ENCODE data around the gene MROH2B.
"Not testable (repeated sequence)": the region's sequence is repeated elsewhere in the genome, so short reads cannot be mapped to it uniquely, and the experiment has no call there.

Gene MROH2B

GRCh38 chr5:41032973-41033372 is 38.2 kb downstream of the MROH2B start:
- in situ Hi-C loops (cut with MboI; ENCODE audit: low sequenced_read_pairs) = no loop called here

DNA sequence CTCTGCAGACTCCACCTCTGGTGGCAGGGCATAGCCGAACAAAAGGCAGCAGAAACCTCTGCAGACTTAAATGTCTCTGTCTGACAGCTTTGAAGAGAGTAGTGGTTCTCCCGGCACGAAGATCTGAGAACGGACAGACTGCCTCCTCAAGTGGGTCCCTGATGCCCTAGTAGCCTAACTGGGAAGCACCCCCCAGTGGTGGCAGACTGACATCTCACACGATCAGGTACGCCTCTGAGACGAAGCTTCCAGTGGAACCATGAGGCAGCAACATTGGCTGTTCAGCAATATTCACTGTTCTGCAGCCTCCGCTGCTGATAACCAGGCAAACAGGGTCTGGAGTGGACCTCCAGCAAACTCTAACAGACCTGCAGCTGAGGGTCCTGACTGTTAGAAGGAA is 48.5 kb downstream of the MROH2B start:
- in situ Hi-C loops (cut with MboI; ENCODE audit: low sequenced_read_pairs) = not testable (repeated sequence)

DNA sequence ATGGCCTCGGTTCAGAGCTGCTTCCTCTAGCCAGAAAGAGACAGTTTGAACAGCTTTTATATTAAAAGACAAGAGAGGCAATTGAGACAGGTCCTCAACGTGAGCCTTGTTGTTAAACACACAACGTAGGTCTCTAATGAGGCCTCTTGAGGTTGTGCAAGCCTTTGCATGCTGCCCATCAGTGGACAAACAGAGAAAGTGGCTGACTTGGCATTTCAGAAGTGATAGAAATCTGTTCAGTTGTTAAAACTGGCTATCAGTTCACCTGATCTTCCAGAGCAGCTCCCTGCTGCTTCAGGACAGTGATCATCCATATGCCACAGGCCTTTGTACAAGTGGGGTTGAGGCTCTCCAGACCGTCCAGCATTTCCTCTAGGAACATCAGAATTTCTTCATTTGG is 58.8 kb downstream of the MROH2B start:
- in situ Hi-C loops (cut with MboI; ENCODE audit: low sequenced_read_pairs) = no loop called here

- in situ Hi-C loops (cut with MboI; ENCODE audit: low sequenced_read_pairs) = no loop called here
Observed at GRCh38 chr5:41010572-41010971, 60.6 kb downstream of the MROH2B start.

GRCh38 chr5:41009232-41009631 is 61.9 kb downstream of the MROH2B start:
- in situ Hi-C loops (cut with MboI; ENCODE audit: low sequenced_read_pairs) = no loop called here

DNA sequence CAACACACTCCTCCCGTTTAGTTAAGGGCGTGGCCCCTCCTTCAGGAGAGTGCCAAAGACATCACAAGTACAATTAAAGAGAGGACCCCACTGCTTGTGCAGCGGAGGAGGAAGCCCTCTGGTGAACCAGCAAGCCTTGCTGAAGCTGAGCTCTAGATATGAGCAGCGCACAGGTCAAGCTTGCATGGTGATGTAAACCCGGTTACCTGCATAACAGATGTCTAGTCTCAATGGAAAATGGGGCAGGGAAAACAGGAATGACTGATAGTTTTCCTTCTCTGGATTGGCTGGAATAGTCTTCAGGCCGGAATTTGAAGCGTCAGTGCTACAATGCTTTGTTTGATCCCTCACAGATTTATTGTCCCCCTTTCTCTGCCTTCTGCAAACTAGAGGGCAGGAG is 66.2 kb downstream of the MROH2B start:
- in situ Hi-C loops (cut with MboI; ENCODE audit: low sequenced_read_pairs) = no loop called here

- in situ Hi-C loops (cut with MboI; ENCODE audit: low sequenced_read_pairs) = no loop called here
Observed at GRCh38 chr5:41003670-41004376, 67.3 kb downstream of the MROH2B start.

- in situ Hi-C loops (cut with MboI; ENCODE audit: low sequenced_read_pairs) = no loop called here
Observed at GRCh38 chr5:40999966-41000365, 71.2 kb downstream of the MROH2B start.

- in situ Hi-C loops (cut with MboI; ENCODE audit: low sequenced_read_pairs) = no loop called here
Observed at GRCh38 chr5:40999142-40999541, 72.0 kb downstream of the MROH2B start.

GRCh38 chr5:40995801-40996586 is 75.1 kb downstream of the MROH2B start:
- in situ Hi-C loops (cut with MboI; ENCODE audit: low sequenced_read_pairs) = no loop called here

DNA sequence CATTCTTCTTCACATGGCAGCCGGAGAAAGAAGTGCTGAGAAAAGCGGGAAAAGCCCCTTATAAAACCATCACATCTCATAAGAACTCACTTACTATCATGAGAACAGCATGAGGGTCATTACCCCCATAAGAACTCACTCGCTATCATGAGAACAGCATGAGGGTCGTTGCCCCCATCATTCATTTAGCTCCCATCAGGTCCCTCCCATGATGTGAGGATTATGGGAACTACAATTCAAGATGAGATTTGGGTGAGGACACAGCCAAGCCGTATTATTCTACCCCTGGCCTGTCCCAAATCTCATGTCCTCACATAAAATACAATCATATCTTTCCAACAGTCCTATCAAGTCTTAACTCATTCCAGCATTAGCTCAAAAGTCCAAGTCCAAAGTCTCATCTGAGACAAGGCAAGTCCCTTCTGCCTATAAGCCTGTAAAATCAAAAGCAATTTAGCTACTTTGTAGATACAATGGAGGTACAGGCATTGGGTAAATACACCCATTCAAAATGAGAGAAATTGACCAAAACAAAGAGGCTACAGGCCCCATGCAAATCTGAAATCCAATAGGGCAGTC is 79.1 kb downstream of the MROH2B start:
- in situ Hi-C loops (cut with MboI; ENCODE audit: low sequenced_read_pairs) = no loop called here

- in situ Hi-C loops (cut with MboI; ENCODE audit: low sequenced_read_pairs) = no loop called here
Observed at GRCh38 chr5:40991168-40991980, 79.8 kb downstream of the MROH2B start.

GRCh38 chr5:40988746-40989510 is 82.2 kb downstream of the MROH2B start:
- in situ Hi-C loops (cut with MboI; ENCODE audit: low sequenced_read_pairs) = no loop called here

DNA sequence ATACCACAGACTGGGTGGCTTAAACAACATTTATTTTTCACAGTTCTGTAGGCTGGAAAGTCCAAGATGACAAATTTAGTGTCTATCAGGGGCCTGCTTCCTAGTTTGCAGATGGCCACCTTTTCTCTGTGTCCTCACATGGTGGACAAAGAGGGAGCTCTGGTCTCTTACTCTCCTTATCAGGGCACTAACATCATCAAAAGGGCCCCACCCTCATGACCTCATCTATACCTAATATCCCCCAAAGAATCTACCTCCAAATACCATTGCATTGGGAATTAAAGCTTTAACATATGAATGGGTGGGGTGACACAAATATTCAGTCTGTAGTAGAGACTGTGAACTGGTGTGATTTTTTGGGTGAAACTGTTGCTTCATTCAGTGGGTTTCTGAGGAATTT is 83.8 kb downstream of the MROH2B start:
- in situ Hi-C loops (cut with MboI; ENCODE audit: low sequenced_read_pairs) = no loop called here

- in situ Hi-C loops (cut with MboI; ENCODE audit: low sequenced_read_pairs) = no loop called here
Observed at GRCh38 chr5:40986666-40987065, 84.5 kb downstream of the MROH2B start.

- in situ Hi-C loops (cut with MboI; ENCODE audit: low sequenced_read_pairs) = no loop called here
Observed at GRCh38 chr5:40985501-40985900, 85.6 kb downstream of the MROH2B start.

DNA sequence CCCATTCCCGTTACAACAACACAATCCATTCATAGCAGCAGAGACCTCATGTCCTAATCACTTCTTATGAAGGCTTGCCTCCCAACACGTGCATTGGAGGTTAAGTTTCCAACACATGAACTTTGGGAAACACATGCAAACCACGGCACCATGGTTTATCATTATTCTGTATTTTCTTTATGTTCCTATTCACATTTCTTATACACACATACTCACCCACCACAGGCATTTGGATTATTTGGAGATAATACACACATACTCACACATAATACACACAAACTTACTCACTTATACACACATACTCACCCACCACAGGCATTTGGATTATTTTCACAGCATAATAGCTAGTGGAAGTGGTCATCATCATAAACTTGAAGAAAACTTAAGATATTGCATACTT is 86.3 kb downstream of the MROH2B start:
- in situ Hi-C loops (cut with MboI; ENCODE audit: low sequenced_read_pairs) = no loop called here

- in situ Hi-C loops (cut with MboI; ENCODE audit: low sequenced_read_pairs) = no loop called here
Observed at GRCh38 chr5:40983781-40984180, 87.4 kb downstream of the MROH2B start.

- in situ Hi-C loops (cut with MboI; ENCODE audit: low sequenced_read_pairs) = no loop called here
Observed at GRCh38 chr5:40981420-40981819, 89.7 kb downstream of the MROH2B start.

DNA sequence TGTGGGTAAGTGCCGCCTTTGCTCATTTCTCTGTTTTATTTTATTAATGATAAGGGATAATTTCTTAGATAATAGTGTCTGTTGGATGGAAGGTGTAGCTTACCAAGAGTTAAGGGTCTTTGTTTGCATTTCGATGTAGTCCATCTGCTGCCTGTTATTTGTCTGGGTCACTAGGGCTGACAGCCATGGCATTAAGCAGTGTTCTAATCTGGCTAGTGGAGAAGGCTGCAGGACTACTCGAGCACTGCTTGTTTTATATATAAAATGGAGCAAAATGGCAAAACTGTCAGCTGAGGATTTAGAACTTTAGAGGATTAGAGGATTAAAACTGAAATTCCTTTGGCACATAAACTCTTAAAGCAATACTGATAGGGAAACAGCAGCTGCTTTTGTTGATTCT is 94.3 kb downstream of the MROH2B start:
- in situ Hi-C loops (cut with MboI; ENCODE audit: low sequenced_read_pairs) = no loop called here

GRCh38 chr5:40976041-40976440 is 95.1 kb downstream of the MROH2B start:
- in situ Hi-C loops (cut with MboI; ENCODE audit: low sequenced_read_pairs) = no loop called here

Data from hTERT RPE-1 (cell line).